ENCODE data around the gene MCF2L. TPM values are rescaled to one million over a fixed set of nuclear protein-coding genes. Genes with fewer than 3 reads are reported as not detected.

MCF2L gene
- polyA plus RNA-seq, 1 donor (not counting 4 experiments of a cell fraction or from before 2014, with no cell fraction given): 0.14 TPM

DNA sequence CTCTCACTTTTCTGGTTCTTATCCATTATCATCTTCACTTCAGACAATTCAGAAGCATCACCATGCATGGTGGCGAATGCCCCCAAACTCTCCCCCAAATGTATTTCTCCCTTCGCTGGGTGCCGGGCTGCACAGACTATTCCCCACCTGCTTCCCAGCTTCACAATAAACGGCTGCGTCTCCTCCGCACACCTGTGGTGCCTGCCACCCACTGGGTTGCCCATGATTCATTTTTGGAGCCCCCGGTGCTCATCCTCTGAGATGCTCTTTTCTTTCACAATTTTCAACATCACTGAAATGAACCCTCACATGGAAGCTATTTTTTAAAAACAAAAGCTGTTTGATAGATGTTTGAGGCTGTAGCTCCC lies 150.8 kb downstream of the MCF2L start:
- dilution Hi-C loops (cut with MboI; ENCODE audit: extremely low pct_ligation_motif_present, low sequenced_read_pairs): no loop called here
- Histone ChIP-seq H3K9ac (ENCODE audit: control insufficient read depth, extremely low read depth, insufficient read depth, low read length) (no peak overlapping the region), H3K27ac (ENCODE audit: control insufficient read depth, insufficient read depth, low read length) (no peak overlapping the region), H3K79me2 (ENCODE audit: control insufficient read depth, insufficient read depth, low read length) (no peaks in the 10 kb centered on the region), H3K9me3 (ENCODE audit: control insufficient read depth, low read depth, low read length) (no peaks in the 10 kb centered on the region), H3K9me1 (ENCODE audit: control insufficient read depth, extremely low read depth, insufficient read depth, low read length) (no peaks in the 10 kb centered on the region), H2AFZ (ENCODE audit: control insufficient read depth, low read length) (no peak overlapping the region), H3K27me3 (ENCODE audit: control insufficient read depth, extremely low read depth, insufficient read depth, low read length) (peaks cover 4% of the 10 kb centered on the region), H3K36me3 (ENCODE audit: control insufficient read depth in 2 of 2, extremely low read depth in 1 of 2, insufficient read depth in 2 of 2, low read length in 2 of 2) (no peaks in the 10 kb centered on the region), H3K4me3 (ENCODE audit: control insufficient read depth in 2 of 3, extremely low read depth in 1 of 3, insufficient read depth in 2 of 3, low read depth in 1 of 3, low read length in 3 of 3) (no peak overlapping the region), H3K4me1 (ENCODE audit: control insufficient read depth, extremely low read depth, insufficient read depth, low read length) (no peaks in the 10 kb centered on the region), H4K20me1 (ENCODE audit: control insufficient read depth, extremely low read depth, insufficient read depth, low read length) (no peaks in the 10 kb centered on the region), H3K4me2 (ENCODE audit: control insufficient read depth, extremely low read depth, insufficient read depth, low read depth, low read length) (no peak overlapping the region)
- FAIRE-seq (no peak), DNase-seq (ENCODE audit: low read depth, low spot score) (no peak)
- TF ChIP-seq EZH2 (IDR thresholded peaks at IDR 0.05; ENCODE audit: low read length): no peak

DNA sequence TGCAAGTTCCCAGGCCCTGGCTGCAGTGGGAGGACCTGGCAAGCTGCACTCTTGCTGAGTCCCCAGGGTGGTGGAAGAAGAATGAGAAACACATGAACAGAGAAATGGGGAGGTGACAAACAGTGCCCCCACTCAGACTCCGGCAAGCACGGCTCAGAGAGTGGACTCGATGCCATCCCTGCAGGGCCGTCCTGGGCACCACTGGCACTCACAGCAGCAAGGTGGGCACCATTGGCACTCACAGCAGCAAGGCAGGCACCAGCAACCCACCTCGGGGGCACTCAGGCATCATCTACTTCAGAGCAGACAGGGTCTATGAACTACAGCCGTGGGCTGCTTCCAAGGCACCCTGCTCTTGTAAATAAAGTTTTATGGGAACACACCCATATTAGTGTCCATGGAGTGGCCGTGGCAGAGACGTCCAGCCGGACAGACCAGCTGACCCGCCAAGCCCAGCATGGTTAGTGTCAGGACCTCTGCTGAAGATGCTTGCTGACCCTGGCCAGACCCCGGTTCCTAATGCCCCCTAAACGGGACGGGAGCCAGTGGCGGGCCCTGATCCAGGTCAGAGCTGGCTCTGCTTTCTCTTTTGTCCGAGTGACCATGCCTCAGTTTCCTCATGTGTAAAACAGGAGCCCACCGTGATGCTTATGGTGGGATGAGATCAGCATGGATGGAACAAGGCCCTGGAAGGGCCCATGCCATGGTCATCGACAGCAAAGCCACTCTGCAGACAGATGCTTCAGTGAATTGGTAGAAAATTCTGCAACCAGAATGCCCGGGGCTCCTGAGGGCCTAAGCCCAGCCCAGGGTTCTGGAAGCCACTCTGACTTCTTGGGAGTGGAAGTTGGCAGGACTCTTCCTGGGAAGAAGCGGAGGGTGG lies 151.5 kb downstream of the MCF2L start:
- no peaks in the 10 kb centered on the region for H3K9me1 ChIP-seq (ENCODE audit: control insufficient read depth, extremely low read depth, insufficient read depth, low read length)

More for the DNA sequence above, 151.5 kb downstream of the MCF2L start:
- H3K4me2 ChIP-seq (ENCODE audit: control insufficient read depth, extremely low read depth, insufficient read depth, low read depth, low read length): no peak overlapping the region
- dilution Hi-C loops (cut with MboI; ENCODE audit: extremely low pct_ligation_motif_present, low sequenced_read_pairs): no loop called here
- no peak overlapping the region for H3K4me3 ChIP-seq (ENCODE audit: control insufficient read depth in 2 of 3, extremely low read depth in 1 of 3, insufficient read depth in 2 of 3, low read depth in 1 of 3, low read length in 3 of 3)
- no peak overlapping the region for H3K9ac ChIP-seq (ENCODE audit: control insufficient read depth, extremely low read depth, insufficient read depth, low read length)
- no peaks in the 10 kb centered on the region for H3K9me3 ChIP-seq (ENCODE audit: control insufficient read depth, low read depth, low read length)
- TF ChIP-seq EZH2 (IDR thresholded peaks at IDR 0.05; ENCODE audit: low read length): no peak
- TF ChIP-seq, protein P1, sequence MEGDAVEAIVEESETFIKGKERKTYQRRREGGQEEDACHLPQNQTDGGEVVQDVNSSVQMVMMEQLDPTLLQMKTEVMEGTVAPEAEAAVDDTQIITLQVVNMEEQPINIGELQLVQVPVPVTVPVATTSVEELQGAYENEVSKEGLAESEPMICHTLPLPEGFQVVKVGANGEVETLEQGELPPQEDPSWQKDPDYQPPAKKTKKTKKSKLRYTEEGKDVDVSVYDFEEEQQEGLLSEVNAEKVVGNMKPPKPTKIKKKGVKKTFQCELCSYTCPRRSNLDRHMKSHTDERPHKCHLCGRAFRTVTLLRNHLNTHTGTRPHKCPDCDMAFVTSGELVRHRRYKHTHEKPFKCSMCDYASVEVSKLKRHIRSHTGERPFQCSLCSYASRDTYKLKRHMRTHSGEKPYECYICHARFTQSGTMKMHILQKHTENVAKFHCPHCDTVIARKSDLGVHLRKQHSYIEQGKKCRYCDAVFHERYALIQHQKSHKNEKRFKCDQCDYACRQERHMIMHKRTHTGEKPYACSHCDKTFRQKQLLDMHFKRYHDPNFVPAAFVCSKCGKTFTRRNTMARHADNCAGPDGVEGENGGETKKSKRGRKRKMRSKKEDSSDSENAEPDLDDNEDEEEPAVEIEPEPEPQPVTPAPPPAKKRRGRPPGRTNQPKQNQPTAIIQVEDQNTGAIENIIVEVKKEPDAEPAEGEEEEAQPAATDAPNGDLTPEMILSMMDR (optimal IDR thresholded peaks at IDR 0.05 in 1 of 3, IDR thresholded peaks at IDR 0.05 in 1 of 3, conservative IDR thresholded peaks at IDR 0.05 in 1 of 3; ENCODE audit: extremely low read depth in 1 of 3, insufficient read depth in 2 of 3, low read length in 3 of 3): no peak
- no peak for DNase-seq (ENCODE audit: low read depth, low spot score)
- H4K20me1 ChIP-seq (ENCODE audit: control insufficient read depth, extremely low read depth, insufficient read depth, low read length): no peaks in the 10 kb centered on the region
- H3K27ac ChIP-seq (ENCODE audit: control insufficient read depth, insufficient read depth, low read length): no peak overlapping the region
- H2AFZ ChIP-seq (ENCODE audit: control insufficient read depth, low read length): no peak overlapping the region
- no peaks in the 10 kb centered on the region for H3K79me2 ChIP-seq (ENCODE audit: control insufficient read depth, insufficient read depth, low read length)
- peaks cover 4% of the 10 kb centered on the region for H3K27me3 ChIP-seq (ENCODE audit: control insufficient read depth, extremely low read depth, insufficient read depth, low read length)
- H3K36me3 ChIP-seq (ENCODE audit: control insufficient read depth in 2 of 2, extremely low read depth in 1 of 2, insufficient read depth in 2 of 2, low read length in 2 of 2): no peaks in the 10 kb centered on the region
- FAIRE-seq: no peak
- H3K4me1 ChIP-seq (ENCODE audit: control insufficient read depth, extremely low read depth, insufficient read depth, low read length): no peaks in the 10 kb centered on the region

Data from keratinocyte (primary cell).